Measurements from ENCODE around the gene ZSCAN23.

DNA sequence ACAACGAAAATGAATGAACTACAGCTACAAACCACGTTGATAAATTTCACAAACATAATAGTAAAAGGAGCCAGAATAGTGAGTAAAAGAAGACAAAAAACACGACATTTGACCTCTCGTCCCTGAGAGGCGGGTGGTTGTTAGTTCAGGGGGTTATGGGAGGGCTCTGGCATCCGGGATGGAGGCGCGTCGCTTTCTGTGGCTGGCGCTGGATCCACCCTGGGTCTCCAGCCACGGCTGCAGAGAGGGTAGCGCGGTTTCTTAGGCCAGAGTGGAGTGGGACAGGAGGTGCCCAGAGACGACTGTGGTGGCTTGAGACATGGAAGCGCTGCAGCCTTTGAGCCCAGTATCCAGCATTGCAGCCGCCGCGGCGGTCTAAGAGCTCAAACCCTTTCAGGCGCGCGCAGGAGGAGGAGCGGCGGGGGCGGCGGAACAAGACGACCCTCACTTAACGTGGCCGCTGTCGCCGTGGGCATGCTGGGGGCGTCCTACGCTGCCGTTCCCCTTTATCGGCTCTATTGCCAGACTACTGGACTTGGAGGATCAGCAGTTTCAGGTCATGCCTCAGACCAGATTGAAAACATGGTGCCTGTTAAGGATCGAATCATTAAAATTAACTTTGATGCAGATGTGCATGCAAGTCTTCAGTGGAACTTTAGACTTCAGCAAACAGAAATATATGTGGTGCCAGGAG is 3.7 kb upstream of the ZSCAN23 start:
- TF ChIP-seq RNF2 (IDR thresholded peaks at IDR 0.05; ENCODE audit: borderline replicate concordance, low read depth) (no peak), CTCF (IDR thresholded peaks at IDR 0.05) (no peak), EP300 (IDR thresholded peaks at IDR 0.05) (no peak), POLR2A (IDR thresholded peaks at IDR 0.05; ENCODE audit: low read length) (no peak), MAFK (IDR thresholded peaks at IDR 0.05; ENCODE audit: partially characterized antibody) (no peak), CHD4 (IDR thresholded peaks at IDR 0.05; ENCODE audit: borderline replicate concordance) (no peak), KDM5A (IDR thresholded peaks at IDR 0.05) (no peak), CEBPB (IDR thresholded peaks at IDR 0.05) (no peak)
- TF ChIP-seq, protein P1, sequence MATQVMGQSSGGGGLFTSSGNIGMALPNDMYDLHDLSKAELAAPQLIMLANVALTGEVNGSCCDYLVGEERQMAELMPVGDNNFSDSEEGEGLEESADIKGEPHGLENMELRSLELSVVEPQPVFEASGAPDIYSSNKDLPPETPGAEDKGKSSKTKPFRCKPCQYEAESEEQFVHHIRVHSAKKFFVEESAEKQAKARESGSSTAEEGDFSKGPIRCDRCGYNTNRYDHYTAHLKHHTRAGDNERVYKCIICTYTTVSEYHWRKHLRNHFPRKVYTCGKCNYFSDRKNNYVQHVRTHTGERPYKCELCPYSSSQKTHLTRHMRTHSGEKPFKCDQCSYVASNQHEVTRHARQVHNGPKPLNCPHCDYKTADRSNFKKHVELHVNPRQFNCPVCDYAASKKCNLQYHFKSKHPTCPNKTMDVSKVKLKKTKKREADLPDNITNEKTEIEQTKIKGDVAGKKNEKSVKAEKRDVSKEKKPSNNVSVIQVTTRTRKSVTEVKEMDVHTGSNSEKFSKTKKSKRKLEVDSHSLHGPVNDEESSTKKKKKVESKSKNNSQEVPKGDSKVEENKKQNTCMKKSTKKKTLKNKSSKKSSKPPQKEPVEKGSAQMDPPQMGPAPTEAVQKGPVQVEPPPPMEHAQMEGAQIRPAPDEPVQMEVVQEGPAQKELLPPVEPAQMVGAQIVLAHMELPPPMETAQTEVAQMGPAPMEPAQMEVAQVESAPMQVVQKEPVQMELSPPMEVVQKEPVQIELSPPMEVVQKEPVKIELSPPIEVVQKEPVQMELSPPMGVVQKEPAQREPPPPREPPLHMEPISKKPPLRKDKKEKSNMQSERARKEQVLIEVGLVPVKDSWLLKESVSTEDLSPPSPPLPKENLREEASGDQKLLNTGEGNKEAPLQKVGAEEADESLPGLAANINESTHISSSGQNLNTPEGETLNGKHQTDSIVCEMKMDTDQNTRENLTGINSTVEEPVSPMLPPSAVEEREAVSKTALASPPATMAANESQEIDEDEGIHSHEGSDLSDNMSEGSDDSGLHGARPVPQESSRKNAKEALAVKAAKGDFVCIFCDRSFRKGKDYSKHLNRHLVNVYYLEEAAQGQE (IDR thresholded peaks at IDR 0.05) = no peak
